K562 (cell line): ENCODE data around the gene TEX30. TPM values are rescaled to one million over a fixed set of nuclear protein-coding genes. Genes with fewer than 3 reads are reported as not detected.

ENCODE experiments used
- ADNP ChIP-seq: fragments of 200-800 bp; sonication (Bioruptor generic); IDR thresholded peaks from 2 replicates; pipeline ENCODE4 v1.6.1; 2016; ENCODE audit warnings: missing genetic modification characterization, missing compliant biosample characterization
- BRF1 ChIP-seq: IDR thresholded peaks from 3 replicates; pipeline ENCODE4 v1.6.1; 2011; ENCODE audit warnings: borderline replicate concordance, mild to moderate bottlenecking; ENCODE audit not compliant: insufficient read length; ENCODE audit errors: extremely low read depth
- FIP1L1 ChIP-seq: fragments of 200-400 bp; formaldehyde crosslinking; IDR thresholded peaks from 2 replicates; pipeline ENCODE4 v1.6.1; 2018; ENCODE audit warnings: mild to moderate bottlenecking, low read depth, low read length; ENCODE audit not compliant: poor library complexity, severe bottlenecking
- GATA2 ChIP-seq: sonication (generic); formaldehyde crosslinking; IDR thresholded peaks from 2 replicates; pipeline ENCODE4 v1.4.0; 2020; ENCODE audit warnings: mild to moderate bottlenecking, missing genetic modification reagents
- HIVEP1 ChIP-seq: fragments of 250-450 bp; sonication (Bioruptor Pico); IDR thresholded peaks from 2 replicates; pipeline ENCODE4 v1.4.0; 2020; ENCODE audit warnings: mild to moderate bottlenecking
- HNRNPLL ChIP-seq: fragments of 200-400 bp; formaldehyde crosslinking; IDR thresholded peaks from 2 replicates; pipeline ENCODE4 v1.6.1; 2017; ENCODE audit warnings: low read length, low read depth, mild to moderate bottlenecking; ENCODE audit not compliant: poor library complexity, severe bottlenecking
- MAFF ChIP-seq: IDR thresholded peaks from 2 replicates; pipeline ENCODE4 v1.6.1; 2012; ENCODE audit warnings: low read length, improper control_type of control experiment
- NCOA1 ChIP-seq: fragments of 450-650 bp; IDR thresholded peaks from 2 replicates; pipeline ENCODE4 v1.6.1; 2016; ENCODE audit warnings: low read depth
- NEUROD1 ChIP-seq: fragments of 150-350 bp; IDR thresholded peaks from 2 replicates; pipeline ENCODE4 v1.6.1; 2014; ENCODE audit warnings: borderline replicate concordance, low read length, low read depth; ENCODE audit not compliant: partially characterized antibody
- NR1H2 ChIP-seq: sonication (generic); formaldehyde crosslinking; IDR thresholded peaks from 2 replicates; pipeline ENCODE4 v1.4.0; 2020; ENCODE audit warnings: mild to moderate bottlenecking, missing genetic modification reagents
- POLR2A ChIP-seq: fragments of 450-650 bp; conservative IDR thresholded peaks from 2 replicates; pipeline ENCODE4 v1.6.1; 2016
- PTBP1 ChIP-seq: fragments of 200-400 bp; formaldehyde crosslinking; IDR thresholded peaks from 2 replicates; pipeline ENCODE4 v1.6.1; 2017; ENCODE audit warnings: low read depth, low read length
- RFX1 ChIP-seq: fragments of 450-650 bp; IDR thresholded peaks from 2 replicates; pipeline ENCODE4 v1.6.1; 2016; ENCODE audit warnings: mild to moderate bottlenecking, moderate library complexity
- TCF7 ChIP-seq: sonication (generic); IDR thresholded peaks from 2 replicates; pipeline ENCODE4 v1.6.1; 2016; ENCODE audit warnings: antibody characterized with exemption, borderline replicate concordance
- TEAD2 ChIP-seq: fragments of 450-650 bp; IDR thresholded peaks from 2 replicates; pipeline ENCODE4 v1.6.1; 2016; ENCODE audit warnings: missing genetic modification characterization, control low read depth, missing compliant biosample characterization
- ZNF431 ChIP-seq: sonication (generic); formaldehyde crosslinking; IDR thresholded peaks from 2 replicates; pipeline ENCODE4 v1.8.0; 2022; ENCODE audit warnings: mild to moderate bottlenecking, missing genetic modification reagents
- ZNF764 ChIP-seq: fragments of 250-450 bp; sonication (Bioruptor Pico); IDR thresholded peaks from 2 replicates; pipeline ENCODE4 v1.4.0; 2020; ENCODE audit warnings: low read depth, mild to moderate bottlenecking, moderate library complexity
- polyA plus RNA-seq, 8 experiments: library from polyadenylated mRNA; depleted of rRNA in 4 of 8; stranded (reverse) in 5 of 8; unstranded in 3 of 8; fragments of >200 nt; fragmentation: Nextera tagmentation in 2 of 8; fragmentation: Illumina TruSeq in 1 of 8; extraction: Ambion mirVana in 2 of 8; extraction: Trizol in 1 of 8; gene quantifications; 2 replicates each; pipeline versions ENCODE4 v1.2.1 to v1.2.3, GENCODE V29; 2011 to 2014; ENCODE audit warnings: inconsistent platforms in 1 of 8, missing spikeins in 1 of 8
- total RNA-seq, 7 experiments: library from RNA; depleted of rRNA in 6 of 7; stranded (reverse); fragments of >200 nt in 6 of 7; fragmentation: Illumina TruSeq in 2 of 7; extraction: Trizol in 2 of 7; gene quantifications; 2 replicates each; pipeline versions ENCODE4 v1.2.1 to v1.2.3, GENCODE V29; 2011 to 2021; ENCODE audit warnings: low replicate concordance in 1 of 7
- TF ChIP-seq, protein P1 (sequence below): fragments of 450-650 bp; IDR thresholded peaks from 2 replicates; pipeline ENCODE4 v1.6.1; 2016; ENCODE audit warnings: borderline replicate concordance
- TF ChIP-seq, protein P2 (sequence below): fragments of 250-450 bp; sonication (Bioruptor Pico); IDR thresholded peaks from 2 replicates; pipeline ENCODE4 v1.5.0; 2021; ENCODE audit warnings: mild to moderate bottlenecking, moderate library complexity
- TF ChIP-seq, protein P3 (sequence below): fragments of 250-450 bp; sonication (Bioruptor Pico); IDR thresholded peaks from 2 replicates; pipeline ENCODE4 v1.8.0; 2021; ENCODE audit warnings: borderline replicate concordance, mild to moderate bottlenecking, moderate library complexity; ENCODE audit not compliant: poor library complexity, severe bottlenecking

Gene TEX30
- total and polyA plus RNA-seq, 9 of the 15 experiments (the other 6 are each of a cell fraction or from before 2014, with no cell fraction given), result 24.1 to 143 (median 37.3) TPM

DNA sequence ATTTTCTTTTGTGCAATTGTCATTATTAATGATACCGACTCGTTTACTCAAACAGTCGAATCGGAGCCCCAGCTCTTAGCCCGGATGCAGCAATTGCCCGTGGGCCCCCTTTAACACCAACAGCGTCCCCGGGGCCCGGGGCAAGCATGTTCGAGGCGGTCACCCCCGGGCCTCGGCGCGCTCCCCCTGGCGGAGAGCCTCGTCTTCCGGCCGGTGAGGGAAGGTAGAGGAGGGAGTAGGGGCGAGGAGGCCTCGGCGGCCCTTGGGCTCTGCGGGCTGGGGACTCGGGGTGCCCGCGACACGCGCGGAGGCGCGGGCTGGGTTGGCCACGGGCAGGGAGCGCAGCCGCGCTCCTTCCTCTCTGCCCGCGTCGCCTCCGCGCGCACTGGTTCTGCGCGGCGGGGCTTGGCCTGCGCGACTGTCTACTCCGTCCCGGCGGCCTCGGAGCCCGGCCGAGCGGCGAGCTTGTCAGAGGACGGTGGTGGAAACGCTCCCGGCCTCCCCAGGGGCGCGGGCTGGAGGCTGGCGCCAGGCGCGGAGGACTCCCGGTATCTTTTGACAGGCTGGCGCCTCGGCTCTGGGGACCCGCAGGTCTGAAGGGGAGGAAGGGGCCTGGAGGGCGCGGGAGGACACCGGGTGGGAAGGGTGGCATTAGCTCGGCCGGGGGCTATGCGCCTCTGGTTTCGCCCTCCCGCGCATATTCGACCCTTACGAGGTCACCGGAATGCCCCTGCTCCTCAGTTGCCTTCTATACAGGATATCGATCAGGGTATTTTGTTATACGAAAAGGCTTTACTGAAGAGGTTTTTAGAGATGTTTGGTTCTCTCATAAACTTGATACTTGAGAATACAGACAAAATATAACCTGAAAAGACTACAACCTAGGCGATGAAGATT, 26.8 kb upstream of the TEX30 start (continued):
- TF ChIP-seq, protein P1, sequence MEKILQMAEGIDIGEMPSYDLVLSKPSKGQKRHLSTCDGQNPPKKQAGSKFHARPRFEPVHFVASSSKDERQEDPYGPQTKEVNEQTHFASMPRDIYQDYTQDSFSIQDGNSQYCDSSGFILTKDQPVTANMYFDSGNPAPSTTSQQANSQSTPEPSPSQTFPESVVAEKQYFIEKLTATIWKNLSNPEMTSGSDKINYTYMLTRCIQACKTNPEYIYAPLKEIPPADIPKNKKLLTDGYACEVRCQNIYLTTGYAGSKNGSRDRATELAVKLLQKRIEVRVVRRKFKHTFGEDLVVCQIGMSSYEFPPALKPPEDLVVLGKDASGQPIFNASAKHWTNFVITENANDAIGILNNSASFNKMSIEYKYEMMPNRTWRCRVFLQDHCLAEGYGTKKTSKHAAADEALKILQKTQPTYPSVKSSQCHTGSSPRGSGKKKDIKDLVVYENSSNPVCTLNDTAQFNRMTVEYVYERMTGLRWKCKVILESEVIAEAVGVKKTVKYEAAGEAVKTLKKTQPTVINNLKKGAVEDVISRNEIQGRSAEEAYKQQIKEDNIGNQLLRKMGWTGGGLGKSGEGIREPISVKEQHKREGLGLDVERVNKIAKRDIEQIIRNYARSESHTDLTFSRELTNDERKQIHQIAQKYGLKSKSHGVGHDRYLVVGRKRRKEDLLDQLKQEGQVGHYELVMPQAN, result no peak
- no peak for TF ChIP-seq NR1H2 (CRISPR knock-in tag)
- TF ChIP-seq TEAD2 (tag), result no peak
- TF ChIP-seq RFX1, result no peak
- TF ChIP-seq ZNF431 (CRISPR knock-in tag), result peak; percentile 67; the same call in 1 of the 2 replicates
- TF ChIP-seq HNRNPLL, result no peak
- TF ChIP-seq HIVEP1 (CRISPR knock-in tag), result no peak
- no peak for TF ChIP-seq GATA2
- TF ChIP-seq MAFF, result no peak
- peak; percentile 68 for TF ChIP-seq FIP1L1
- peak; percentile 58; the same call in 1 of the 2 replicates for TF ChIP-seq POLR2A
- no peak for TF ChIP-seq NCOA1
- TF ChIP-seq NEUROD1, result no peak
- no peak for TF ChIP-seq TCF7
- no peak for TF ChIP-seq ZNF764 (CRISPR knock-in tag)
- TF ChIP-seq PTBP1, result no peak
- TF ChIP-seq, protein P2, sequence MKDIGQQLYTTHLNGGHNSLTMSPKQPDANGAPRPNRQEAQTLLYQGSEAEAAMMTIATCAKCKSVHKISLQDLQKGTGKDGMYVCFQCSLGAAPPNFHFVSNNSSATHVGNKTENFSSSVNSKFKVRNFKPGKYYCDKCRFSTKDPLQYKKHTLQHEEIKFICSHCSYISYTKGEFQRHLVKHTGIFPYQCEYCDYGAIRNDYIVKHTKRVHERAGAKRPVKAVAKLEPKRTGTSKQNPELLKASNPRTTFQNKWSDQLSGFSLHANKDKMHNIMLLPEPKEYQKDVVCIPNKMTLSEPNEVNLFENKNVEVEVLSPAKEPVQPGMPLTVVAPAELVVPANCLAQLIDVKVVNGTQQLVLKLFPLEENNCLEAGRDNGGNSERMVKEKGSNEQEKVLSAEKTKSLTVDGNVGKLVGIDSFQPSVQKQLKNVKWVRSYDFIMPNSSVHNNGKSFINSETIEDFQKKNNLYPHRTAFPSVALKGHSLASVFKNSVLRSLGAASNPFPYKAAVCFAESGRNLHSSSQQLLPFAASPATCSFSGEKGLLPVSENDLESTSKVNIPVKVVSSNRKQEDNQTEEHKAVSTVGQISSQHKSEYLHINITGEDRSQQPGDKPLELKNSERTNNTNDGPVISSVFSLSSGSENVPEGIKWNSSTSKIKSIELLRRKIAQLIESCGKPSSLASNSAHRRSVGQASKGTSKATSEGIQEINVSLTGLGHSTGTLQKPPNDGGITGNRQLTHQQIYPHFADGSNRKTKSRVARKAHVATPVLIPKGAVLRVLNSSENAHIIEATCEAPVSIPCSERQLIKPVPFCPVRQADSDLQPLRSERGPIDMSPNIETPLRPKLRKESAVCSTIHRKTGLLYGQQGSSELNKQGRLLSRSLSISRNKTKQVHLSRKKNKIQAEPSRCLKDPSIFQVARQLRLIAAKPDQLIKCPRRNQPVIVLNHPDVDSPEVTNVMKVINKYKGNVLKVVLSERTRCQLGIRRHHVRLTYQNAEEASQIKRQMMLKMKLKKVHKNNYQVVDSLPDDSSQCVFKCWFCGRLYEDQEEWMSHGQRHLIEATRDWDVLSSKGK, result no peak
- TF ChIP-seq, protein P3, sequence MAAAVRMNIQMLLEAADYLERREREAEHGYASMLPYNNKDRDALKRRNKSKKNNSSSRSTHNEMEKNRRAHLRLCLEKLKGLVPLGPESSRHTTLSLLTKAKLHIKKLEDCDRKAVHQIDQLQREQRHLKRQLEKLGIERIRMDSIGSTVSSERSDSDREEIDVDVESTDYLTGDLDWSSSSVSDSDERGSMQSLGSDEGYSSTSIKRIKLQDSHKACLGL (CRISPR knock-in tag), result no peak
- no peak for TF ChIP-seq ADNP (tag)
- no peak for TF ChIP-seq BRF1
